SK-N-SH (cell line): ENCODE data around the gene LHPP. TPM values are rescaled to one million over a fixed set of nuclear protein-coding genes. Genes with fewer than 3 reads are reported as not detected.

Source experiments
- CTCF ChIA-PET: fragments of 300-600, 350-600 bp; formaldehyde crosslinking; extraction: SDS; loops from one replicate; lab custom pipeline; 2021; lab: Yijun Ruan, JAX
- POLR2A ChIA-PET: fragments of 350-600 bp; sonication (Branson Sonifier 250); formaldehyde crosslinking; extraction: SDS; loops from one replicate; lab custom pipeline; 2020; ENCODE audit warnings: antibody characterized with exemption, inconsistent platforms; lab: Yijun Ruan, JAX
- DNase-seq: peaks from one replicate; pipeline ENCODE4 v3.0.0; 2012
- H2AFZ ChIP-seq: fragments of 200-600 bp; sonication (generic); 2 replicates; pipeline ENCODE4 v1.8.1; 2016; ENCODE audit warnings: antibody characterized with exemption, mild to moderate bottlenecking, low read depth
- H3F3A ChIP-seq: fragments of 200-600 bp; sonication (generic); replicated peaks from 2 replicates; pipeline ENCODE3; 2016; ENCODE audit warnings: antibody characterized with exemption, mild to moderate bottlenecking; ENCODE audit not compliant: insufficient read depth
- H3K27ac ChIP-seq, 2 experiments: fragments of 200-500 bp in 1 of 2; fragments of 200-600 bp in 1 of 2; sonication (Bioruptor generic) in 1 of 2; sonication (generic), shearing (Covaris generic) in 1 of 2; 2 replicates each; pipeline versions ENCODE4 v1.5.1 to v1.6.1; 2014 to 2016; ENCODE audit warnings: low read depth in 2 of 2, inconsistent platforms in 1 of 2, low read length in 1 of 2, mild to moderate bottlenecking in 1 of 2, mixed read lengths in 1 of 2
- H3K27me3 ChIP-seq: fragments of 200-600 bp; sonication (generic), shearing (Covaris generic); 2 replicates; pipeline ENCODE4 v1.6.1; 2016; ENCODE audit warnings: mixed run types; ENCODE audit not compliant: insufficient read depth
- H3K36me3 ChIP-seq, 2 experiments: fragments of 200-500 bp in 1 of 2; fragments of 200-600 bp in 1 of 2; sonication (Bioruptor generic) in 1 of 2; sonication (generic) in 1 of 2; replicated peaks in 1 of 2; 2 replicates each; pipeline versions ENCODE3 to v1.5.1; 2014 to 2016; ENCODE audit warnings: low read length in 1 of 2, mild to moderate bottlenecking in 1 of 2; ENCODE audit not compliant: insufficient read depth in 2 of 2, control insufficient read depth in 1 of 2
- H3K4me1 ChIP-seq, 2 experiments: fragments of 200-500 bp in 1 of 2; fragments of 200-600 bp in 1 of 2; sonication (Bioruptor generic) in 1 of 2; sonication (generic), shearing (Covaris generic) in 1 of 2; 2 replicates each; pipeline versions ENCODE4 v1.5.1 to v1.6.1; 2014 to 2016; ENCODE audit warnings: low read depth in 1 of 2, low read length in 1 of 2, mixed run types in 1 of 2; ENCODE audit not compliant: insufficient read depth in 2 of 2, control insufficient read depth in 1 of 2
- H3K4me2 ChIP-seq: fragments of 200-600 bp; sonication (generic), shearing (Covaris generic); 2 replicates; pipeline ENCODE4 v1.6.1; 2017; ENCODE audit warnings: mixed run types
- H3K4me3 ChIP-seq, 2 experiments: fragments of 200-500 bp in 1 of 2; fragments of 200-600 bp in 1 of 2; sonication (Bioruptor generic) in 1 of 2; sonication (generic), shearing (Covaris generic) in 1 of 2; 2 replicates each; pipeline versions ENCODE4 v1.5.1 to v1.8.1; 2014 to 2016; ENCODE audit warnings: low read depth in 2 of 2, inconsistent platforms in 1 of 2, low read length in 1 of 2, mild to moderate bottlenecking in 1 of 2, mixed read lengths in 1 of 2, moderate library complexity in 1 of 2
- H3K79me2 ChIP-seq: fragments of 200-600 bp; sonication (generic); 2 replicates; pipeline ENCODE4 v1.8.1; 2017; ENCODE audit warnings: mild to moderate bottlenecking; ENCODE audit not compliant: insufficient read depth
- H3K9ac ChIP-seq: fragments of 200-600 bp; sonication (generic); 2 replicates; pipeline ENCODE4 v1.6.1; 2017; ENCODE audit warnings: mixed run types
- H3K9me2 ChIP-seq: fragments of 200-600 bp; sonication (generic); 2 replicates; pipeline ENCODE4 v1.6.1; 2017; ENCODE audit warnings: mixed run types
- H3K9me3 ChIP-seq: fragments of 200-600 bp; sonication (generic); 2 replicates; pipeline ENCODE4 v1.6.1; 2017; ENCODE audit warnings: mixed run types, mild to moderate bottlenecking, moderate library complexity
- H4K20me1 ChIP-seq: fragments of 200-600 bp; sonication (generic); 2 replicates; pipeline ENCODE4 v1.6.1; 2017; ENCODE audit warnings: mild to moderate bottlenecking, mixed run types; ENCODE audit not compliant: insufficient read depth
- CTCF ChIP-seq: fragments of 200-600 bp; sonication (generic); IDR thresholded peaks from 2 replicates; pipeline ENCODE4 v1.6.1; 2017; ENCODE audit warnings: antibody characterized with exemption, mild to moderate bottlenecking, moderate library complexity
- ELF1 ChIP-seq: IDR thresholded peaks from 2 replicates; pipeline ENCODE4 v1.4.0; 2012
- FOXJ3 ChIP-seq: sonication (generic); formaldehyde crosslinking; IDR thresholded peaks from 2 replicates; pipeline ENCODE4 v1.5.1; 2020; ENCODE audit warnings: mild to moderate bottlenecking, missing genetic modification reagents
- FOXM1 ChIP-seq: IDR thresholded peaks from 2 replicates; pipeline ENCODE4 v1.4.0; 2012; ENCODE audit warnings: low read depth, mild to moderate bottlenecking
- GABPA ChIP-seq: IDR thresholded peaks from 2 replicates; pipeline ENCODE4 v1.4.0; 2012; ENCODE audit warnings: low read depth, mild to moderate bottlenecking
- MAX ChIP-seq: IDR thresholded peaks from 2 replicates; pipeline ENCODE4 v1.4.0; 2012; ENCODE audit warnings: low read depth
- NFIC ChIP-seq: IDR thresholded peaks from 2 replicates; pipeline ENCODE4 v1.4.0; 2012; ENCODE audit warnings: borderline replicate concordance
- NRF1 ChIP-seq: IDR thresholded peaks from 2 replicates; pipeline ENCODE4 v1.6.1; 2012; ENCODE audit warnings: low read depth, mild to moderate bottlenecking, low read length
- RCOR1 ChIP-seq: fragments of 150-350 bp; IDR thresholded peaks from 2 replicates; pipeline ENCODE4 v1.6.1; 2017; ENCODE audit warnings: antibody characterized with exemption, low read length
- RFX5 ChIP-seq: IDR thresholded peaks from 2 replicates; pipeline ENCODE4 v1.6.1; 2012; ENCODE audit warnings: mild to moderate bottlenecking, improper control_type of control experiment, low read length
- TEAD4 ChIP-seq: IDR thresholded peaks from 2 replicates; pipeline ENCODE4 v1.4.0; 2012; ENCODE audit warnings: mild to moderate bottlenecking, borderline replicate concordance; ENCODE audit not compliant: insufficient read depth
- WGBS: methylation state at CpG from one replicate; pipeline ENCODE4 v1.1.6; 2017; ENCODE audit warnings: low lambda C conversion rate; 5-methylcytosine and 5-hydroxymethylcytosine counted together
- polyA plus RNA-seq, 3 experiments: library from polyadenylated mRNA; depleted of rRNA; stranded (reverse); fragments of >200 nt; gene quantifications; 2 replicates each; pipeline ENCODE4 v1.2.3, GENCODE V29; 2012
- TF ChIP-seq, protein P1 (sequence below): IDR thresholded peaks from 2 replicates; pipeline ENCODE4 v1.6.1; 2012; ENCODE audit warnings: mild to moderate bottlenecking, low read depth, low read length, moderate library complexity

The LHPP gene
- polyA plus RNA-seq, 1 of the 3 experiments (the other 2 are of a cell fraction), result 29.8 TPM

DNA sequence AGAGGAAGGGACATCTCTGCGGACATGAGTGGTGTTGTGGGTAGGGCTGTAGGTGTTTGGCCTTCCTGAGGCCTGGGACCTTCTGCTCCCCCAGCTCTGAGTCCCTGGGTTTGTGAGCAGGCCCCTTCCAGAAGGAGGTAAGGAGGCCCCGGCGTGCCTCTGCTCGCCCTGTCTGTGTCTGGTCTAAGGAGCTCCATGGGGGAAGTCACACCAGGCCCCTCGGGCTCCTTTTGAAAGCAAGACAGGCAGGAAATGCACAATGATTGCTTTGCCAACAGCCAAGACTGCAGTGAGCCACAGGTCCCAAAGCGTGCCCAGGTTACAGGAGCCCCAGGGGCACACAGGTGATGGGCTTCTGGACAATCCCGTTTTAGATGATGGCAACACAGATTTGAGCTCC, 193.1 kb downstream of the LHPP start:
- Histone ChIP-seq H3K27ac (no peak overlapping the region; a peak in 1 of 4 replicates), H3K36me3 (no peaks in the 10 kb centered on the region), H3K79me2 (0 out of 2 replicates have a peak, but pooled peaks cover 4% of the 10 kb centered on the region), H3K4me1 (peaks cover 0 to 47% of the 10 kb centered on the region in 2 experiments; a peak in 2 of 4 replicates), H3F3A (no peaks in the 10 kb centered on the region), H2AFZ (no peak overlapping the region), H4K20me1 (0 out of 2 replicates have a peak, but pooled peaks cover 8% of the 10 kb centered on the region), H3K9me3 (no peaks in the 10 kb centered on the region), H3K4me3 (no peak overlapping the region), H3K9ac (no peak overlapping the region), H3K9me2 (no peaks in the 10 kb centered on the region), H3K27me3 (no peaks in the 10 kb centered on the region), H3K4me2 (no peak overlapping the region)
- 86% methylated on average over 2 of the region's 7 CpGs for WGBS
- TF ChIP-seq MAX, result no peak
- no peak for TF ChIP-seq TEAD4
- no peak for TF ChIP-seq GABPA
- no peak for TF ChIP-seq RCOR1
- no peak for TF ChIP-seq RFX5
- TF ChIP-seq CTCF, result no peak
- no peak for TF ChIP-seq ELF1
- TF ChIP-seq, protein P1, sequence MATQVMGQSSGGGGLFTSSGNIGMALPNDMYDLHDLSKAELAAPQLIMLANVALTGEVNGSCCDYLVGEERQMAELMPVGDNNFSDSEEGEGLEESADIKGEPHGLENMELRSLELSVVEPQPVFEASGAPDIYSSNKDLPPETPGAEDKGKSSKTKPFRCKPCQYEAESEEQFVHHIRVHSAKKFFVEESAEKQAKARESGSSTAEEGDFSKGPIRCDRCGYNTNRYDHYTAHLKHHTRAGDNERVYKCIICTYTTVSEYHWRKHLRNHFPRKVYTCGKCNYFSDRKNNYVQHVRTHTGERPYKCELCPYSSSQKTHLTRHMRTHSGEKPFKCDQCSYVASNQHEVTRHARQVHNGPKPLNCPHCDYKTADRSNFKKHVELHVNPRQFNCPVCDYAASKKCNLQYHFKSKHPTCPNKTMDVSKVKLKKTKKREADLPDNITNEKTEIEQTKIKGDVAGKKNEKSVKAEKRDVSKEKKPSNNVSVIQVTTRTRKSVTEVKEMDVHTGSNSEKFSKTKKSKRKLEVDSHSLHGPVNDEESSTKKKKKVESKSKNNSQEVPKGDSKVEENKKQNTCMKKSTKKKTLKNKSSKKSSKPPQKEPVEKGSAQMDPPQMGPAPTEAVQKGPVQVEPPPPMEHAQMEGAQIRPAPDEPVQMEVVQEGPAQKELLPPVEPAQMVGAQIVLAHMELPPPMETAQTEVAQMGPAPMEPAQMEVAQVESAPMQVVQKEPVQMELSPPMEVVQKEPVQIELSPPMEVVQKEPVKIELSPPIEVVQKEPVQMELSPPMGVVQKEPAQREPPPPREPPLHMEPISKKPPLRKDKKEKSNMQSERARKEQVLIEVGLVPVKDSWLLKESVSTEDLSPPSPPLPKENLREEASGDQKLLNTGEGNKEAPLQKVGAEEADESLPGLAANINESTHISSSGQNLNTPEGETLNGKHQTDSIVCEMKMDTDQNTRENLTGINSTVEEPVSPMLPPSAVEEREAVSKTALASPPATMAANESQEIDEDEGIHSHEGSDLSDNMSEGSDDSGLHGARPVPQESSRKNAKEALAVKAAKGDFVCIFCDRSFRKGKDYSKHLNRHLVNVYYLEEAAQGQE, result no peak
- TF ChIP-seq NRF1, result no peak
- TF ChIP-seq FOXM1, result no peak
- TF ChIP-seq NFIC, result no peak
- TF ChIP-seq FOXJ3 (CRISPR knock-in tag), result no peak
- no peak for DNase-seq
- CTCF ChIA-PET, result interaction anchor here (1.0 to 1.3 kb wide), 3 partner anchors 14 to 114 kb away, joined by 3 read pairs; no protein-coding TSS in a partner anchor
- POLR2A ChIA-PET, result no interaction called here
